SH-SY5Y (cell line): ENCODE measurements around the gene ANKLE2.

Experiments used
- GATA2 ChIP-seq: IDR thresholded peaks from 2 replicates; pipeline ENCODE4 v1.6.1; 2011; ENCODE audit warnings: mild to moderate bottlenecking, low read depth, low read length
- GATA3 ChIP-seq: IDR thresholded peaks from 2 replicates; pipeline ENCODE4 v1.6.1; 2011; ENCODE audit warnings: low read depth, mild to moderate bottlenecking, low read length, moderate library complexity

DNA sequence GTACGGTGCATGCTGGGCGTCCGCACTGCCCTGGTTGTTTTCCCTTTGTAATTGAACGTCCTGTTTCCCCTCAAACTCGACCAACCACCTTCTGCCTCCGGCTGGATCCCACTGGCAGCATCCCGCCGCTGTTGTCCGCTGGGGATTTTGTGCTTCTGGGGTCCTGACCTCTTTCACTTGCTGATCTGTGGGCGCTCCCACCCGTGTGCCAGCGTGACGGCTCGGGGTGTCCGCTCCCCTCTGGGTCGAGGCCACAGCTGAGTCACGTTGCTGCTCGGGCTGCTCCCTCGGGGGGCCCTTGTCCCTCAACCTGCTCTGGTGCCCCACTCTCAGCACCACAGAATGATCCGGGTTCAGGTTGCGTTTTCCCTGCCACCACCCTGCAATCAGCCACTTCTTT is 43.0 kb downstream of the ANKLE2 start:
- TF ChIP-seq GATA3 (no peak), GATA2 (no peak)
